Psoas muscle (tissue), 8 donors: ENCODE results near the gene B4GALNT1. TPM values are rescaled to one million over a fixed set of nuclear protein-coding genes. Genes with fewer than 3 reads are reported as not detected.
"Not testable (repeated sequence)": the region's sequence is repeated elsewhere in the genome, so short reads cannot be mapped to it uniquely, and the experiment has no call there.

ENCODE experiments used
- ATAC-seq, 4 donors: fragments of 200-7000 bp; cut with Tn5 transposase; one replicate each; pipeline ENCODE4 v1.9.1; 2020; ENCODE audit warnings: moderate library complexity in 3 of 4, mild to moderate bottlenecking in 2 of 4
- DNase-seq, 2 donors: peaks; one replicate each; pipeline ENCODE4 v3.0.0-alpha.2; 2020
- H3K27ac ChIP-seq: fragments of 200-600 bp; one replicate; pipeline ENCODE4 v1.8.0; 2022
- H3K27me3 ChIP-seq, 3 donors: fragments of 200-600 bp in 1 of 3; one replicate each; pipeline versions ENCODE4 v1.6.1 to v1.8.0; 2013 to 2022; ENCODE audit warnings: low read length in 2 of 3, mild to moderate bottlenecking in 2 of 3, moderate library complexity in 1 of 3; ENCODE audit not compliant: insufficient read depth in 3 of 3
- H3K36me3 ChIP-seq, 2 donors: fragments of 200-600 bp in 1 of 2; one replicate each; pipeline versions ENCODE4 v1.6.1 to v1.8.0; 2013 to 2022; ENCODE audit warnings: low read depth in 1 of 2, mild to moderate bottlenecking in 1 of 2, moderate library complexity in 1 of 2; ENCODE audit not compliant: insufficient read depth in 1 of 2
- H3K4me1 ChIP-seq: fragments of 200-600 bp; one replicate; pipeline ENCODE4 v1.8.0; 2022
- H3K4me3 ChIP-seq: fragments of 200-600 bp; one replicate; pipeline ENCODE4 v1.8.0; 2022; ENCODE audit warnings: mild to moderate bottlenecking
- H3K9me3 ChIP-seq: fragments of 200-600 bp; one replicate; pipeline ENCODE4 v1.8.0; 2022
- WGBS, 3 donors: extraction: QIAGEN DNeasy Blood & Tissue Kit; methylation state at CpG; one replicate each; pipeline versions ENCODE4 v1.1.6 to v1.1.7; 2013; 5-methylcytosine and 5-hydroxymethylcytosine counted together
- intact Hi-C, 2 donors: fragments of 100-400 bp; cut with DNase I; formaldehyde crosslinking; loops; one replicate each; pipeline versions ENCODE4 v1.11.0 to v1.14.2; 2022
- polyA plus RNA-seq, 3 donors: library from polyadenylated mRNA; stranded (reverse); fragments of 200-250 nt; gene quantifications; one replicate each; pipeline ENCODE4 v1.2.3, GENCODE V29; 2013
- total RNA-seq, 4 donors: library from RNA; stranded (reverse); fragmentation: NEBNext Ultra II Directional in 2 of 4; extraction: Animal tissue kit (Norgen Biotek cat#: 25700) in 2 of 4; gene quantifications; one replicate each; pipeline versions ENCODE4 v1.2.1 to v1.2.4, GENCODE V29; 2021 to 2023
- TF ChIP-seq, protein P1 (sequence below): fragments of 200-600 bp; IDR thresholded peaks from one replicate; pipeline ENCODE4 v1.8.0; 2022; ENCODE audit warnings: antibody characterized with exemption
- donor health status: healthy with polysubstance abuse.
- donor health status: DM: no; HTN: no; CAD: no; lungs with moderate emphysema.
- donor health status: Bipolar disorder and iron deficiency.
- donor health status: healthy.
- donor health status: DM: yes; HTN: yes; CAD: no.
- donor health status: DM: no; HTN: no; CAD: no.
- donor health status: DM: no; HTN: no; CAD: no.
- donor health status: DM: yes; HTN: yes; CAD: no.

The B4GALNT1 gene
- total and polyA plus RNA-seq, 7 donors: 8.2 to 46.7 (median 10.0) TPM

DNA sequence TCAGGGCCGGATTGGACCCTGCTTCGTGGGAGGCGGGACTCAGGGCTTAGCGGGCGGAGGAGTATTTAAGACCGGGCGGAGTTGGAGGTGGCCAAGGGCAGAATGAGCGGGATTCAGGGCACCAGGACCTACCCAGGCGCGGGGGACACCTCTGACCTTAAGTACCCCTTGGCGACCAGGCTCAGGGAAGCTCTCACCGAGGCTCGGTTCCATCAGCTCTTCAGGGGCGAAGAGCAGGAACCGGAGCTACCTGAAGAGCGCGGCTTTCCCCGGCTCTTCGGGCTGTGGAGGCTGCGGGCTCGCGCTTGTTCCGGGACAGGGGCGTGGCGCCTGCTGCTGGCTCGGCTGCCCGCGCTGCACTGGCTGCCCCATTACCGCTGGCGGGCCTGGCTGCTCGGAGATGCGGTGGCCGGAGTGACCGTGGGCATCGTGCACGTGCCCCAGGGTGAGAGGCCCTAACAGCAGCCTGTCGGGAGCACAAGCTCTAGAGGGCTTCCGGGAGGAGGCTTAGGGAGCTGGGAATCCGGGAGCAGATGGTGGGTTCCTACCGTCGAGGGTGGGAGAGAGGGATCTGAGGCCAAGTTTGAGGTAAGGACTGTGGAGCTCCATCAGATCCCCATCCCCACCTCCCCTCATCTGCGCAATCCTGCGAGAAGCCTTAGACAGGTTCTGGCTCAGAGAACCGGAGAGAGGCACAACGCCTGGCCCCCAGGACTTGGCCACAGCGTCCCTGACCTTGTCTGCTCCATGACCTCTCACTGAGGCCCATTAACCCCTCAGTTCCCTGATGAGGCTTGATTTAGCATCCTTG lies 13.4 kb downstream of the B4GALNT1 start:
- no peak for ATAC-seq
- intact Hi-C loops: loop anchor here (2.0 to 10.0 kb wide), 3 partner anchors 37 to 157 kb away; no protein-coding TSS in a partner anchor
- Histone ChIP-seq H3K27ac (no peak overlapping the region), H3K4me1 (peaks cover 7% of the 10 kb centered on the region), H3K9me3 (no peaks in the 10 kb centered on the region), H3K27me3 (peaks cover 0 to 63% (median 12%) of the 10 kb centered on the region in 3 donors), H3K4me3 (peak overlapping the region; percentile 25), H3K36me3 (no peaks in the 10 kb centered on the region)
- TF ChIP-seq, protein P1, sequence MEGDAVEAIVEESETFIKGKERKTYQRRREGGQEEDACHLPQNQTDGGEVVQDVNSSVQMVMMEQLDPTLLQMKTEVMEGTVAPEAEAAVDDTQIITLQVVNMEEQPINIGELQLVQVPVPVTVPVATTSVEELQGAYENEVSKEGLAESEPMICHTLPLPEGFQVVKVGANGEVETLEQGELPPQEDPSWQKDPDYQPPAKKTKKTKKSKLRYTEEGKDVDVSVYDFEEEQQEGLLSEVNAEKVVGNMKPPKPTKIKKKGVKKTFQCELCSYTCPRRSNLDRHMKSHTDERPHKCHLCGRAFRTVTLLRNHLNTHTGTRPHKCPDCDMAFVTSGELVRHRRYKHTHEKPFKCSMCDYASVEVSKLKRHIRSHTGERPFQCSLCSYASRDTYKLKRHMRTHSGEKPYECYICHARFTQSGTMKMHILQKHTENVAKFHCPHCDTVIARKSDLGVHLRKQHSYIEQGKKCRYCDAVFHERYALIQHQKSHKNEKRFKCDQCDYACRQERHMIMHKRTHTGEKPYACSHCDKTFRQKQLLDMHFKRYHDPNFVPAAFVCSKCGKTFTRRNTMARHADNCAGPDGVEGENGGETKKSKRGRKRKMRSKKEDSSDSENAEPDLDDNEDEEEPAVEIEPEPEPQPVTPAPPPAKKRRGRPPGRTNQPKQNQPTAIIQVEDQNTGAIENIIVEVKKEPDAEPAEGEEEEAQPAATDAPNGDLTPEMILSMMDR: no peak
- peak in 1 of 2 donors; percentile 48 for DNase-seq
- WGBS, 3 donors: 24 to 26% (median 24%) methylated on average over 43 to 46 of the region's 46 CpGs

DNA sequence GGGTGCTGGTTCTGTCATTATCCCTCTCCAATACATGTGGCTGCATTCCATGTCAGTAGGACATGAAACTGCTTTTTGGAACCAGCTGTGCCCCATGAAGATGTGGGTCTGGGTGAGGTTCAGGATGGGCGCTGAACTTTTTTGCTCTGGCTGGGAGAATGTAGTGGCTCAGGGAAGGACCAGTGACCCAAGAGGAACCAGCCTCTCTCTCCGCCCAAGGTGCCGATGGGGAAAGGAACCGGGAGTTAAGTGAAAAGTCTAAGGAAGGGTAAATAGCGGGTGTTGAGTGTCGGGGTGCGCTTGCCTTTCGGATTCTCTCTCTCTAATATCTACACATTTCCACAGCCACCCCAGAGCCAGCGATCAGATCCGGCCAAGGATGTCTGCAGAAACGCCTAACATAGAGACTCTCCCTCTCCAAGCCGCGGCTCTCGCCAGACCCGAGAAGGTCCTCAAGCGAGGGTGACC lies 14.0 kb downstream of the B4GALNT1 start:
- Histone ChIP-seq H3K4me3 (no peak overlapping the region), H3K36me3 (no peaks in the 10 kb centered on the region), H3K9me3 (no peaks in the 10 kb centered on the region), H3K27ac (no peak overlapping the region), H3K27me3 (peaks cover 0 to 60% (median 13%) of the 10 kb centered on the region in 3 donors), H3K4me1 (peaks cover 7% of the 10 kb centered on the region)
- TF ChIP-seq, protein P1: no peak
- ATAC-seq (no peak), DNase-seq (no peak)
- intact Hi-C loops: no loop called here
- WGBS, 3 donors: 43 to 59% (median 56%) methylated on average over 16 of the region's 16 CpGs

DNA sequence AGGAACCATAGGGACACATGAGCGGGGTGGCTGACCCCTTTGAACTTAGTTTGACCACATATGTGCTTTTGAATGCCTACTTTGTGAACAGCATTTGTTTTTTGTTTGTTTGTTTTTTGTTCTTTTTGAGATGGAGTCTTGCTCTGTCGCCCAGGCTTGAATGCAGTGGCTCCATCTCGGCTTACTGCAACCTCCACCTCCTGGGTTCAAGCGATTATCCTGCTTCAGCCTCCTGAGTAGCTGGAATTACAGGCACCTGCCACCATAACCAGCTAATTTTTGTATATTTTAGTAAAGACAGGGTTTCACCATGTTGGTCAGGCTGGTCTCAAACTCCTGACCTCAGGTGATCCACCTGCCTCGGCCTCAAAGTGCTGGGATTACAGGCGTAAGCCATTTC lies 14.6 kb downstream of the B4GALNT1 start:
- DNase-seq, ATAC-seq, intact Hi-C loops, H3K27ac ChIP-seq, H3K36me3 ChIP-seq, H3K4me1 ChIP-seq, H3K4me3 ChIP-seq, H3K9me3 ChIP-seq: not testable (repeated sequence)
- 91 to 96% (median 92%) methylated on average over 6 of the region's 6 CpGs for WGBS, 3 donors
- peaks cover 0 to 59% (median 19%) of the 10 kb centered on the region in 3 donors for H3K27me3 ChIP-seq

GRCh38 chr12:57617942-57618341 lies 15.1 kb downstream of the B4GALNT1 start:
- no peaks in the 10 kb centered on the region for H3K36me3 ChIP-seq
- peaks cover 0 to 59% (median 20%) of the 10 kb centered on the region in 3 donors for H3K27me3 ChIP-seq
- ATAC-seq: no peak
- no peak overlapping the region for H3K4me3 ChIP-seq
- intact Hi-C loops: no loop called here
- TF ChIP-seq, protein P1: no peak
- H3K9me3 ChIP-seq: no peaks in the 10 kb centered on the region
- no peak for DNase-seq
- H3K27ac ChIP-seq: no peak overlapping the region
- WGBS, 3 donors: 56 to 71% (median 60%) methylated on average over 11 of the region's 11 CpGs
- peaks cover 7% of the 10 kb centered on the region for H3K4me1 ChIP-seq

DNA sequence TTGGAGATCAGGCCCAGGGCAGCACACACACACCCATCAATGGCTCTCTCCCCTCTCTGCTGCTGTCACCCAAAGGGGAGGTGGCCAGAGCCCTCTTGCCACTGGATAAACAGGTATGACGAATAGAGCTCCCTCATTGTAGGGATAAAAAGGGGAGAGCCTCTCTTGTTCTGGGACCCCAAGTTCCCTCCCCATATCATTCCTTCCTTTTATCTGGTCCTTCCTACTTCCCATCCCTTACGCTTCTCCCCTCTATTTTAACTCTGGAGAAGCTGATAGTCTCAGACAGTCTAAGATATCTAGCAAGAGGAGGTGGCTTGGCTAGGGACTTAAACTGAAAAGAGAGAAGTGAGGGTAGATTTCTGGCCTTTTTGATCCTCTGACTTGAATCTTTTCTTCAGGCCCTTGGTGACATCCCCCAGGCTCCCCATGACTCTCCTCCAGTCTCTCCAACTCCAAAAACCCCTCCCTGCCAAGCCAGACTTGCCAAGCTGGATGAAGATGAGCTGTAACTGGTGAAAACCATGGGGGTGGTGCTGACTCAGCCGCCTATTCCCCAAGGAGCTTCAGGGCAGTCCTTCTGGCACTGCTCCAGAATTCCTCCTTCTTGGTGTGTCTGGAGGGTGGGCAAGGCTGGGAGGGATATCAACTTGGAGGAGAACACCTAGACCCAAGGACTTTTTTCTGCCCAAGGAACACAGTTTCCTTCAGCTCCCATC lies 16.5 kb downstream of the B4GALNT1 start:
- no peak for ATAC-seq
- Histone ChIP-seq H3K27ac (no peak overlapping the region), H3K36me3 (no peaks in the 10 kb centered on the region), H3K27me3 (peaks cover 0 to 59% (median 24%) of the 10 kb centered on the region in 3 donors), H3K4me3 (no peak overlapping the region), H3K9me3 (no peaks in the 10 kb centered on the region), H3K4me1 (peaks cover 6% of the 10 kb centered on the region)
- 67 to 75% (median 74%) methylated on average over 3 of the region's 3 CpGs for WGBS, 3 donors
- intact Hi-C loops: no loop called here
- TF ChIP-seq, protein P1: no peak
- peak in 1 of 2 donors; percentile 46 for DNase-seq
